ENCODE data around the gene PSG2.
"Not testable (repeated sequence)": the region's sequence is repeated elsewhere in the genome, so short reads cannot be mapped to it uniquely, and the experiment has no call there.

PSG2 gene

GRCh38 chr19:43082601-43083000 lies at the start of gene PSG2:
PSG2 (minus strand) TSS chr19:43082701; CDS start chr19:43082569, 132 bp downstream.
- not testable (repeated sequence) for DNase-seq

GRCh38 chr19:43131281-43131842 lies 48.9 kb upstream of the PSG2 start:
- DNase-seq, result peak; percentile 96

- not testable (repeated sequence) for DNase-seq
These were observed 46.7 kb upstream of the PSG2 start for GRCh38 chr19:43129197-43129596.

GRCh38 chr19:43127336-43127735 lies 44.8 kb upstream of the PSG2 start:
- DNase-seq, result not testable (repeated sequence)

- no peak for DNase-seq
These were observed 44.2 kb upstream of the PSG2 start for GRCh38 chr19:43126720-43127119.

GRCh38 chr19:43124360-43124759 lies 41.9 kb upstream of the PSG2 start:
- DNase-seq, result no peak

GRCh38 chr19:43120433-43121026 lies 38.0 kb upstream of the PSG2 start:
- DNase-seq, result peak; percentile 32

GRCh38 chr19:43119526-43119925 lies 37.0 kb upstream of the PSG2 start:
- DNase-seq, result not testable (repeated sequence)

- not testable (repeated sequence) for DNase-seq
These were observed 33.9 kb upstream of the PSG2 start for GRCh38 chr19:43116421-43116820.

GRCh38 chr19:43115548-43115947 lies 33.0 kb upstream of the PSG2 start:
- not testable (repeated sequence) for DNase-seq

GRCh38 chr19:43115064-43115463 lies 32.6 kb upstream of the PSG2 start:
- DNase-seq, result not testable (repeated sequence)

- DNase-seq, result not testable (repeated sequence)
These were observed 32.1 kb upstream of the PSG2 start for GRCh38 chr19:43114626-43115025.

- DNase-seq, result not testable (repeated sequence)
These were observed 24.9 kb upstream of the PSG2 start for GRCh38 chr19:43107401-43107800.

GRCh38 chr19:43105496-43105895 lies 23.0 kb upstream of the PSG2 start:
- DNase-seq, result no peak

- peak; percentile 74 for DNase-seq
These were observed 21.8 kb upstream of the PSG2 start for GRCh38 chr19:43104215-43104850.

- no peak for DNase-seq
These were observed 19.4 kb upstream of the PSG2 start for GRCh38 chr19:43101950-43102349.

- not testable (repeated sequence) for DNase-seq
These were observed 15.9 kb upstream of the PSG2 start for GRCh38 chr19:43098416-43098815.

- DNase-seq, result not testable (repeated sequence)
These were observed 5.3 kb upstream of the PSG2 start for GRCh38 chr19:43087702-43088340.

GRCh38 chr19:43085796-43086530 lies 3.5 kb upstream of the PSG2 start:
- DNase-seq, result not testable (repeated sequence)

GRCh38 chr19:43084196-43084832 lies 1.8 kb upstream of the PSG2 start:
- not testable (repeated sequence) for DNase-seq

- not testable (repeated sequence) for DNase-seq
These were observed 1.2 kb upstream of the PSG2 start for GRCh38 chr19:43083721-43084120.

- no peak for DNase-seq
These were observed 4.2 kb downstream of the PSG2 start for GRCh38 chr19:43078311-43078710.

GRCh38 chr19:43077881-43078280 lies 4.6 kb downstream of the PSG2 start:
- not testable (repeated sequence) for DNase-seq
